Ascending aorta (tissue), 2 donors: ENCODE measurements around the gene CDK18. TPM values are rescaled to one million over a fixed set of nuclear protein-coding genes. Genes with fewer than 3 reads are reported as not detected.
A peak's percentile ranks its signal among the peaks of the same experiment; 100 is the strongest.

Experiments
- DNase-seq, 2 donors: peaks; one replicate each; pipeline ENCODE4 v3.0.0-alpha.2; 2019; ENCODE audit warnings: low spot score in 2 of 2
- H3K27ac ChIP-seq, 2 donors: fragments of 200-600 bp; sonication (generic); one replicate each; pipeline ENCODE4 v1.5.1; 2016 to 2017; ENCODE audit warnings: mild to moderate bottlenecking in 1 of 2
- H3K27me3 ChIP-seq: fragments of 200-600 bp; sonication (generic); one replicate; pipeline ENCODE4 v1.5.1; 2017
- H3K36me3 ChIP-seq, 2 donors: fragments of 200-600 bp; sonication (generic); one replicate each; pipeline ENCODE4 v1.5.1; 2016
- H3K4me1 ChIP-seq, 2 donors: fragments of 200-600 bp; sonication (generic); one replicate each; pipeline ENCODE4 v1.5.1; 2016 to 2017; ENCODE audit warnings: mild to moderate bottlenecking in 1 of 2
- H3K4me3 ChIP-seq, 2 donors: fragments of 200-600 bp; sonication (generic); one replicate each; pipeline ENCODE4 v1.5.1; 2016 to 2017; ENCODE audit warnings: mild to moderate bottlenecking in 1 of 2
- H3K9me3 ChIP-seq, 2 donors: fragments of 200-600 bp; sonication (generic); one replicate each; pipeline ENCODE4 v1.5.1; 2016
- intact Hi-C: fragments of 100-400 bp; cut with DNase I; formaldehyde crosslinking; loops from one replicate; pipeline ENCODE4 v1.15.1; 2023
- total RNA-seq: library from RNA; depleted of rRNA; stranded (reverse); fragments of >200 nt; gene quantifications from one replicate; pipeline ENCODE4 v1.1.0, GENCODE V29; 2016
- TF ChIP-seq, protein P1 (sequence below), 3 experiments: fragments of 200-600 bp in 2 of 3; fragments of 450-650 bp in 1 of 3; sonication (generic) in 2 of 3; IDR thresholded peaks; one replicate each; pipeline ENCODE4 v1.5.1; 2016 to 2019; ENCODE audit warnings: antibody characterized with exemption in 3 of 3, mild to moderate bottlenecking in 1 of 3, moderate library complexity in 1 of 3

Gene CDK18
- total RNA-seq, 1 donor from 2014 or later: 70.0 TPM

GRCh38 chr1:205545001-205545919 is 40.8 kb downstream of the CDK18 start:
- DNase-seq: peak in 1 of 2 donors; percentile 42
- H3K36me3 ChIP-seq: no peaks in the 10 kb centered on the region
- H3K9me3 ChIP-seq: no peaks in the 10 kb centered on the region
- intact Hi-C loops: no loop called here
- H3K4me3 ChIP-seq: no peak overlapping the region
- no peak overlapping the region for H3K27ac ChIP-seq
- no peaks in the 10 kb centered on the region for H3K27me3 ChIP-seq
- TF ChIP-seq, protein P1, sequence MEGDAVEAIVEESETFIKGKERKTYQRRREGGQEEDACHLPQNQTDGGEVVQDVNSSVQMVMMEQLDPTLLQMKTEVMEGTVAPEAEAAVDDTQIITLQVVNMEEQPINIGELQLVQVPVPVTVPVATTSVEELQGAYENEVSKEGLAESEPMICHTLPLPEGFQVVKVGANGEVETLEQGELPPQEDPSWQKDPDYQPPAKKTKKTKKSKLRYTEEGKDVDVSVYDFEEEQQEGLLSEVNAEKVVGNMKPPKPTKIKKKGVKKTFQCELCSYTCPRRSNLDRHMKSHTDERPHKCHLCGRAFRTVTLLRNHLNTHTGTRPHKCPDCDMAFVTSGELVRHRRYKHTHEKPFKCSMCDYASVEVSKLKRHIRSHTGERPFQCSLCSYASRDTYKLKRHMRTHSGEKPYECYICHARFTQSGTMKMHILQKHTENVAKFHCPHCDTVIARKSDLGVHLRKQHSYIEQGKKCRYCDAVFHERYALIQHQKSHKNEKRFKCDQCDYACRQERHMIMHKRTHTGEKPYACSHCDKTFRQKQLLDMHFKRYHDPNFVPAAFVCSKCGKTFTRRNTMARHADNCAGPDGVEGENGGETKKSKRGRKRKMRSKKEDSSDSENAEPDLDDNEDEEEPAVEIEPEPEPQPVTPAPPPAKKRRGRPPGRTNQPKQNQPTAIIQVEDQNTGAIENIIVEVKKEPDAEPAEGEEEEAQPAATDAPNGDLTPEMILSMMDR (IDR thresholded peaks at IDR 0.05): no peak
- H3K4me1 ChIP-seq: peaks cover 0 to 3% of the 10 kb centered on the region in 2 donors

DNA sequence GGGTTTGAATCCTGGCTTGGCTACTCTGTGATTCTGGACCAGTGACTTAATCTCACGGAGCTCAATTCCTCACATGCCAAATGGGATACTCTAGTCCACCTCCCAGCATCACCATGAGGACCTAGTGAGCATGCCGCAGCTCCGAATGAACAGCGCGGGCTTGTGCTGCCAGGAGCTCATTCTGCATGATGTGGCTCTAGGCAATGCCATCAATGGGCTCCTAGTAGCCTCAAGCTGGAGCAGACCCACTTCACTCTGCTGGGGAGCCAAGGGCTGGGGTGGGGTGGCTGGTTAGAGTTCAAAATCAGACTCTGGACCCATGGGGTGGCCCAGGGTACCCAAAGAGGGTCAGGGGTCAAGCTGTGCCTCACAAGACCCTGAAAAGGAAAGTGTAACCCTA is 41.5 kb downstream of the CDK18 start:
- Histone ChIP-seq H3K36me3 (no peaks in the 10 kb centered on the region), H3K4me3 (no peak overlapping the region), H3K4me1 (peaks cover 0 to 3% of the 10 kb centered on the region in 2 donors), H3K9me3 (no peaks in the 10 kb centered on the region), H3K27me3 (no peaks in the 10 kb centered on the region), H3K27ac (no peak overlapping the region)
- intact Hi-C loops: no loop called here
- peak in 1 of 2 donors; percentile 49 for DNase-seq
- TF ChIP-seq, protein P1 (IDR thresholded peaks at IDR 0.05): no peak

DNA sequence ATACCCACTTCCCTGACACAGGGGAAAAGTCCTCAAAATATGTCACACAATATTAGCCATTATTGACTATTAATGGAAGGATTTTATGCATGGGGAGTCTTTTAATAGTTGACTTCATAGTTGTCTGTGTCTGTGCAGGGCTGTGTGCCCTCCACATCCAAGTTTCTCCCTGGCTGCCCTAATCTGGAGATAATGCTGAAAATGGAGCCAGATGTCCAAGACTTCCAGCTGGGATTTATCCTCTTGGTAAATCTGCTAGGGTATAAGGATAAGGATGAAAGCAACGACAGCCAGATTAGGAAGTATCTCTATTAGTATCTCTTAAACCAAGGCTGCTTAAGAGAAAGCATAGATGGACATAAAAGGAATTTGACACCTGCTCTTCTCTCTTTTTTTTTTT is 42.1 kb downstream of the CDK18 start:
- no peak overlapping the region for H3K27ac ChIP-seq
- DNase-seq: no peak
- no peaks in the 10 kb centered on the region for H3K36me3 ChIP-seq
- peaks cover 0 to 3% of the 10 kb centered on the region in 2 donors for H3K4me1 ChIP-seq
- no peak overlapping the region for H3K4me3 ChIP-seq
- TF ChIP-seq, protein P1 (IDR thresholded peaks at IDR 0.05): no peak
- H3K27me3 ChIP-seq: no peaks in the 10 kb centered on the region
- intact Hi-C loops: no loop called here
- H3K9me3 ChIP-seq: no peaks in the 10 kb centered on the region

GRCh38 chr1:205547936-205548827 is 43.7 kb downstream of the CDK18 start:
- no peak overlapping the region for H3K4me3 ChIP-seq
- H3K27ac ChIP-seq: no peak overlapping the region
- DNase-seq: peak in 1 of 2 donors; percentile 41
- H3K27me3 ChIP-seq: no peaks in the 10 kb centered on the region
- intact Hi-C loops: no loop called here
- peaks cover 0 to 3% of the 10 kb centered on the region in 2 donors for H3K4me1 ChIP-seq
- no peaks in the 10 kb centered on the region for H3K9me3 ChIP-seq
- H3K36me3 ChIP-seq: no peaks in the 10 kb centered on the region
- TF ChIP-seq, protein P1 (IDR thresholded peaks at IDR 0.05): no peak

DNA sequence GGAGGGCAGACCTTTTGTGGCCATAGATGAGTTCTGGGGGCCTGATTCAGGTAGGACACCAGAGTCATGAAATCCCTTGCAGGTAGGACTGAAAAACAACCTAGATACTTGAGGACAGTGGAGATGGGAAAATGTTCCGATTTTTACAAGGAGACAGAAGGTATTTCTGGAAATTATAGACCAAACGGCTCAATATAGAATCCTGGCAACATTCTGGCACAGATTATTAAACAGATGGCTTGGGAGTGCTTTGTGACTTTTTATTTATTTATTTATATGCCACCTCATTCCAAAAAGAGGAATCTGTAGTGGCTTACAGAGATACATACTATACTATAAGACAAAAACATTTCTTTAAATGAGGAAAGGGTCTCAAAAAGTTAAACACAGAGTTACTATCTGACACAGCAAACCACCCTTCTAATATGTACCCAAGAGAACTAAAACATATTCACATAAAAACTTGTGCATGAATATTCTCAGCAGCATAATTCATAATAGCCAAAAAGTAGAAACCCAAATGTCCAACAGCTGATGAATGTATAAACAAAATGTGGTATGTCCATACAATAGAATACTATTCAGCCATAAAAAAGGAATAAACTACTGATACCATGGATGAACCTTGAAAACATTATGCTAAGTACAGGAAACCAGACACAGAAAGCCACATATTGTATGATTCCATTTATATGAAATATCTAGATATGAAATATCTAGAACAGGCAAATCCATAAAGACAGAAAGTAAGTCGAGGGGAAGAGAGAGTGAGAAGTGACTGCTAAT is 49.8 kb downstream of the CDK18 start:
- DNase-seq: no peak
- Histone ChIP-seq H3K27ac (no peak overlapping the region), H3K27me3 (no peaks in the 10 kb centered on the region), H3K9me3 (no peaks in the 10 kb centered on the region), H3K4me3 (no peak overlapping the region), H3K36me3 (no peaks in the 10 kb centered on the region), H3K4me1 (no peaks in the 10 kb centered on the region)
- intact Hi-C loops: no loop called here
- TF ChIP-seq, protein P1 (IDR thresholded peaks at IDR 0.05): no peak
